ENCODE data around the gene C1orf56.

C1orf56 gene

GRCh38 chr1:151048645-151049032, 1.1 kb downstream of the C1orf56 start:
- H4K8ac ChIP-seq (ENCODE audit: low read length) = peak overlapping the region; percentile 8
- H3K4me3 ChIP-seq (ENCODE audit: insufficient read depth in 1 of 2, low read depth in 1 of 2, low read length in 2 of 2) = peak overlapping the region; percentile 69 to 83
- H2BK120ac ChIP-seq (ENCODE audit: low read depth, low read length) = no peak overlapping the region
- no peak overlapping the region for H2BK5ac ChIP-seq (ENCODE audit: low read depth, low read length, poor library complexity, severe bottlenecking)
- H2BK12ac ChIP-seq (ENCODE audit: low read length in 2 of 2) = no peak overlapping the region
- no peak overlapping the region for H3K14ac ChIP-seq (ENCODE audit: low read length in 2 of 2)
- peaks cover 8% of the 10 kb centered on the region for H3K4me1 ChIP-seq (ENCODE audit: control insufficient read depth, insufficient read depth, low read depth, low read length)
- H3K27ac ChIP-seq (ENCODE audit: low read length, poor library complexity, severe bottlenecking) = no peak overlapping the region
- WGBS = 67% methylated on average over 3 of the region's 3 CpGs
- peak overlapping the region; percentile 88 for H3K9ac ChIP-seq (ENCODE audit: low read length)
- DNase-seq = no peak
- H2AK5ac ChIP-seq (ENCODE audit: low read length, severe bottlenecking) = no peak overlapping the region
- H3K23ac ChIP-seq (ENCODE audit: low read length in 2 of 2) = no peak overlapping the region
- no peaks in the 10 kb centered on the region for H3K9me3 ChIP-seq (ENCODE audit: control insufficient read depth, low read length)
- no peaks in the 10 kb centered on the region for H3K27me3 ChIP-seq (ENCODE audit: control insufficient read depth in 1 of 2, insufficient read depth in 1 of 2, low read length in 2 of 2)
- H2BK15ac ChIP-seq (ENCODE audit: low read depth, poor library complexity, severe bottlenecking) = no peak overlapping the region
- peak overlapping the region; percentile 90 for H3K4me2 ChIP-seq (ENCODE audit: low read length, poor library complexity, severe bottlenecking)
- peak overlapping the region in 1 of 2 experiments; percentile 22 for H3K18ac ChIP-seq (ENCODE audit: low read depth in 1 of 2, low read length in 2 of 2)
- no peak overlapping the region for H2AFZ ChIP-seq (ENCODE audit: low read depth, low read length)
- H4K91ac ChIP-seq (ENCODE audit: low read length) = no peak overlapping the region
- peaks cover 2% of the 10 kb centered on the region for H3K79me1 ChIP-seq (replicated peaks; ENCODE audit: low read length, poor library complexity, severe bottlenecking)
- peaks cover 15 to 39% of the 10 kb centered on the region in 2 experiments for H3K36me3 ChIP-seq (ENCODE audit: control insufficient read depth in 1 of 2, insufficient read depth in 2 of 2, low read depth in 1 of 2, low read length in 2 of 2)
- no peak overlapping the region for H3K4ac ChIP-seq (ENCODE audit: low read depth in 1 of 2, low read length in 2 of 2)

GRCh38 chr1:151049458-151049857, 1.9 kb downstream of the C1orf56 start:
- no peak overlapping the region for H3K9ac ChIP-seq (ENCODE audit: low read length)
- H2AK5ac ChIP-seq (ENCODE audit: low read length, severe bottlenecking) = no peak overlapping the region
- no peak overlapping the region for H3K23ac ChIP-seq (ENCODE audit: low read length in 2 of 2)
- no peak overlapping the region for H3K4me3 ChIP-seq (ENCODE audit: insufficient read depth in 1 of 2, low read depth in 1 of 2, low read length in 2 of 2)
- DNase-seq = no peak
- WGBS = 98% methylated on average over 4 of the region's 5 CpGs
- H3K36me3 ChIP-seq (ENCODE audit: control insufficient read depth in 1 of 2, insufficient read depth in 2 of 2, low read depth in 1 of 2, low read length in 2 of 2) = peaks cover 21 to 47% of the 10 kb centered on the region in 2 experiments
- no peak overlapping the region for H3K4me2 ChIP-seq (ENCODE audit: low read length, poor library complexity, severe bottlenecking)
- no peaks in the 10 kb centered on the region for H3K27me3 ChIP-seq (ENCODE audit: control insufficient read depth in 1 of 2, insufficient read depth in 1 of 2, low read length in 2 of 2)
- H3K9me3 ChIP-seq (ENCODE audit: control insufficient read depth, low read length) = no peaks in the 10 kb centered on the region
- peak overlapping the region; percentile 24 for H4K8ac ChIP-seq (ENCODE audit: low read length)
- H2BK12ac ChIP-seq (ENCODE audit: low read length in 2 of 2) = no peak overlapping the region
- H2BK15ac ChIP-seq (ENCODE audit: low read depth, poor library complexity, severe bottlenecking) = no peak overlapping the region
- no peak overlapping the region for H3K18ac ChIP-seq (ENCODE audit: low read depth in 1 of 2, low read length in 2 of 2)
- H2BK5ac ChIP-seq (ENCODE audit: low read depth, low read length, poor library complexity, severe bottlenecking) = no peak overlapping the region
- H3K79me1 ChIP-seq (replicated peaks; ENCODE audit: low read length, poor library complexity, severe bottlenecking) = peaks cover 5% of the 10 kb centered on the region
- H3K4ac ChIP-seq (ENCODE audit: low read depth in 1 of 2, low read length in 2 of 2) = no peak overlapping the region
- no peak overlapping the region for H2BK120ac ChIP-seq (ENCODE audit: low read depth, low read length)
- H3K4me1 ChIP-seq (ENCODE audit: control insufficient read depth, insufficient read depth, low read depth, low read length) = peaks cover 8% of the 10 kb centered on the region
- H2AFZ ChIP-seq (ENCODE audit: low read depth, low read length) = no peak overlapping the region
- no peak overlapping the region for H3K27ac ChIP-seq (ENCODE audit: low read length, poor library complexity, severe bottlenecking)
- H3K14ac ChIP-seq (ENCODE audit: low read length in 2 of 2) = no peak overlapping the region
- no peak overlapping the region for H4K91ac ChIP-seq (ENCODE audit: low read length)

- Histone ChIP-seq H3K27ac (ENCODE audit: low read length, poor library complexity, severe bottlenecking) (no peak overlapping the region), H2BK15ac (ENCODE audit: low read depth, poor library complexity, severe bottlenecking) (no peak overlapping the region), H3K18ac (ENCODE audit: low read depth in 1 of 2, low read length in 2 of 2) (no peak overlapping the region), H3K4me3 (ENCODE audit: insufficient read depth in 1 of 2, low read depth in 1 of 2, low read length in 2 of 2) (no peak overlapping the region), H3K36me3 (ENCODE audit: control insufficient read depth in 1 of 2, insufficient read depth in 2 of 2, low read depth in 1 of 2, low read length in 2 of 2) (peaks cover 26 to 54% of the 10 kb centered on the region in 2 experiments), H3K4me1 (ENCODE audit: control insufficient read depth, insufficient read depth, low read depth, low read length) (peaks cover 8% of the 10 kb centered on the region), H2AK5ac (ENCODE audit: low read length, severe bottlenecking) (no peak overlapping the region), H3K9ac (ENCODE audit: low read length) (no peak overlapping the region), H3K4ac (ENCODE audit: low read depth in 1 of 2, low read length in 2 of 2) (no peak overlapping the region), H3K9me3 (ENCODE audit: control insufficient read depth, low read length) (no peaks in the 10 kb centered on the region), H3K14ac (ENCODE audit: low read length in 2 of 2) (no peak overlapping the region), H2BK120ac (ENCODE audit: low read depth, low read length) (no peak overlapping the region), H3K79me1 (replicated peaks; ENCODE audit: low read length, poor library complexity, severe bottlenecking) (peaks cover 9% of the 10 kb centered on the region), H2AFZ (ENCODE audit: low read depth, low read length) (no peak overlapping the region), H4K8ac (ENCODE audit: low read length) (no peak overlapping the region), H3K27me3 (ENCODE audit: control insufficient read depth in 1 of 2, insufficient read depth in 1 of 2, low read length in 2 of 2) (no peaks in the 10 kb centered on the region), H3K23ac (ENCODE audit: low read length in 2 of 2) (no peak overlapping the region), H3K4me2 (ENCODE audit: low read length, poor library complexity, severe bottlenecking) (no peak overlapping the region), H4K91ac (ENCODE audit: low read length) (no peak overlapping the region), H2BK5ac (ENCODE audit: low read depth, low read length, poor library complexity, severe bottlenecking) (no peak overlapping the region), H2BK12ac (ENCODE audit: low read length in 2 of 2) (no peak overlapping the region)
- 100% methylated on average over 1 of the region's 2 CpGs for WGBS
- DNase-seq = no peak
These were observed 2.6 kb downstream of the C1orf56 start for GRCh38 chr1:151050051-151050688.

DNA sequence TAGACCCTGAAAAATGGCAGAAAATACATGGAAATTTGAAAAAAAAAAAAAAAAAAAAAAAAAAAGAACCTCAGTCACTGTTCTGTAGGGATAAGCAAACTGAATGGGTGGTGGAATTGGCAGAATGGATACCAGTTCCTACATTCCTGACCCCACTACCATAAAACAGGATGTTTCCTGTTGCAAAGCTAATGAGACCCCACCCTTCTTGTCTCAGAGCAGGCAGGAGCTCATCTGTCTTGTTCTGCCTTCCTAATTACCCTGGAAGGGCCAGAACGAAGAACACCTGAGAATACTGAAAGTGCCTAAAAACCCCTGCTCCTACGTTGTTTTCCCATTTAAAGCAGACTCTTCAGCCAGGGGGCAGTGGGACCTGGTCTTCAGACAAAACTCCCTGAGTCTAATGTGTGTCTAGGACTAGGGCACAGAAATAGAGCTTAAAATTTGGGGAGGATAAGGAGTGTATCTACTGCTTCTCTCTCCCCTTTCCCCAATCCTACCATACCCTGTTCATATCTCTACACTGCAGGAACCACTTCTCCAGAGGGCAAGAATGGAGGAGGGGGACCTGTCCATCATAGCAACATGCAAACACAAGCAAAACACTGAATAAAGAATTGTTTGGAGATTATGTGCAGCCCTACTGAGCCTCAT, 3.9 kb downstream of the C1orf56 start:
- Histone ChIP-seq H3K79me1 (replicated peaks; ENCODE audit: low read length, poor library complexity, severe bottlenecking) (peaks cover 9% of the 10 kb centered on the region), H3K23ac (ENCODE audit: low read length in 2 of 2) (no peak overlapping the region)

More for the DNA sequence above, 3.9 kb downstream of the C1orf56 start:
- Histone ChIP-seq H2BK15ac (ENCODE audit: low read depth, poor library complexity, severe bottlenecking) (no peak overlapping the region), H3K27me3 (ENCODE audit: control insufficient read depth in 1 of 2, insufficient read depth in 1 of 2, low read length in 2 of 2) (no peaks in the 10 kb centered on the region), H4K8ac (ENCODE audit: low read length) (no peak overlapping the region), H2BK12ac (ENCODE audit: low read length in 2 of 2) (no peak overlapping the region), H3K36me3 (ENCODE audit: control insufficient read depth in 1 of 2, insufficient read depth in 2 of 2, low read depth in 1 of 2, low read length in 2 of 2) (peaks cover 33 to 67% of the 10 kb centered on the region in 2 experiments), H2BK5ac (ENCODE audit: low read depth, low read length, poor library complexity, severe bottlenecking) (no peak overlapping the region), H2BK120ac (ENCODE audit: low read depth, low read length) (no peak overlapping the region), H3K4me2 (ENCODE audit: low read length, poor library complexity, severe bottlenecking) (no peak overlapping the region), H3K4me3 (ENCODE audit: insufficient read depth in 1 of 2, low read depth in 1 of 2, low read length in 2 of 2) (no peak overlapping the region), H2AK5ac (ENCODE audit: low read length, severe bottlenecking) (no peak overlapping the region), H4K91ac (ENCODE audit: low read length) (no peak overlapping the region), H3K4me1 (ENCODE audit: control insufficient read depth, insufficient read depth, low read depth, low read length) (peaks cover 13% of the 10 kb centered on the region), H3K18ac (ENCODE audit: low read depth in 1 of 2, low read length in 2 of 2) (no peak overlapping the region), H3K14ac (ENCODE audit: low read length in 2 of 2) (no peak overlapping the region), H3K9ac (ENCODE audit: low read length) (no peak overlapping the region), H3K9me3 (ENCODE audit: control insufficient read depth, low read length) (no peaks in the 10 kb centered on the region), H2AFZ (ENCODE audit: low read depth, low read length) (no peak overlapping the region), H3K4ac (ENCODE audit: low read depth in 1 of 2, low read length in 2 of 2) (no peak overlapping the region), H3K27ac (ENCODE audit: low read length, poor library complexity, severe bottlenecking) (no peak overlapping the region)
- 83% methylated on average over 1 of the region's 2 CpGs for WGBS
- no peak for DNase-seq

Data from mesenchymal stem cell (in vitro differentiated cells and primary cell).